HG03196 (cell line): ENCODE measurements around the gene SLC2A5.
A peak's percentile ranks its signal among the peaks of the same experiment; 100 is the strongest.
"Not testable (repeated sequence)": the region's sequence is repeated elsewhere in the genome, so short reads cannot be mapped to it uniquely, and the experiment has no call there.

Source experiments
- ATAC-seq: cut with Tn5 transposase; IDR thresholded peaks from one replicate; pipeline ENCODE4 v1.9.1; 2021; ENCODE audit not compliant: unreplicated experiment

Gene SLC2A5

DNA sequence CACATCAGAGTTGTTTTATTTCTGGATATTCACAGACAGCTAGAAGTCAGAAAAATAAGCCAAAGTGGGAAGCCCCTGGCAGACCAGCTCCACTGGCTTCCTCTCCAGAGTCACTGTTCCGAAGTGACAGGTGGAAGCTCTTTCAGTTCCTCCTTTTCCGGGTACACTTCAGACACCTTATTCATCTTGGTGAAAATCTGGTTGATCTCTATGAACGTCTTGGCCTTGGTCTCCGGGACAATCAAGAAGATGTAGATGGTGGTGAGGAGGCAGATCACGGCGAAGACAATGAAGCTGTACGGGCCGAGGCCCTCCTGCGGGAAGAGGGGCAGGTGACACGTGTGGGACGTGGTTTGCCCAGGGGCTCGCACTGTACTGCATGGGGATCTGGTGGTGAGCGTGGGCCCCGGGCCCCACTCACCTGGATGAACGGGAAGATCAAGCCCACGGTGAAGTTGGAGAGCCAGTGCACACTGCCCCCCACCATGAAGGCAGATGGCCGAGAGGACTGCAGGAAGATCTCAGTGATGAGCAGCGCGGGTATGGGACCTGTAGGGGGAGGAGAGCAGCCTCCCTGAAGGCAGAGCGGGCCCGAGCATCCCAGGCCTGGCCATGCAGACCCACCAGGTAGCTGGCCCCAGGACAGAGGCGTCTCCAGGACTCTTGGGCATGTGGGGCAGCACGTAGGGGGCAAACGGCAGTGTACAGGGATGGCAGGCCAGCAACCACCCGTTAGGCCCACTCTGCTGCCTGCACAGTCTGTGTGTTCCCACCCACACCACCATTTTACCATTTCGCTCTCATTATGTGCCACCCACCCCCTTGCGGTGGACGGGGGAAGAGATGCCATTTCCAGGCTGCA is 31.7 kb downstream of the SLC2A5 start:
- no peak for ATAC-seq

DNA sequence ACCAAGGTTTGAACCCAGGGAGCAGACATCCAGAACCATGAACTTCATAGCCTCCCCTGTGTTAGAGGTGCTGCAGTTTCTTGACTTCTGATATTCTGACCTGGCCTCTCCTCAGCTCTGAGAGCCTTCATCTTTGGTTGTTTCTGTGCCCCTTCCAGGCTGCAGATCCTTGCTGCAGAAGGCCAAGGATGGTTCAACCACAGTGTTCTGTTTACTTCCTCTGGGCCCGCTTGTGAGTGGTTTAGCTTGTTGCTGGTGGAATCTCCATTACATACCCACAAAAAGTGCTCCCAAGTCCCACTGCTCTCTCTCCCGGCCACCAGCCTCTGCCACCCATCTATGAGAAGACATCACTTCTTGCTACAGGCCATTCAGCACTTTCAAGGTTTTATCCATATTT is 34.2 kb downstream of the SLC2A5 start:
- ATAC-seq, result no peak

GRCh38 chr1:9033363-9033762 is 36.1 kb downstream of the SLC2A5 start:
- ATAC-seq, result no peak

DNA sequence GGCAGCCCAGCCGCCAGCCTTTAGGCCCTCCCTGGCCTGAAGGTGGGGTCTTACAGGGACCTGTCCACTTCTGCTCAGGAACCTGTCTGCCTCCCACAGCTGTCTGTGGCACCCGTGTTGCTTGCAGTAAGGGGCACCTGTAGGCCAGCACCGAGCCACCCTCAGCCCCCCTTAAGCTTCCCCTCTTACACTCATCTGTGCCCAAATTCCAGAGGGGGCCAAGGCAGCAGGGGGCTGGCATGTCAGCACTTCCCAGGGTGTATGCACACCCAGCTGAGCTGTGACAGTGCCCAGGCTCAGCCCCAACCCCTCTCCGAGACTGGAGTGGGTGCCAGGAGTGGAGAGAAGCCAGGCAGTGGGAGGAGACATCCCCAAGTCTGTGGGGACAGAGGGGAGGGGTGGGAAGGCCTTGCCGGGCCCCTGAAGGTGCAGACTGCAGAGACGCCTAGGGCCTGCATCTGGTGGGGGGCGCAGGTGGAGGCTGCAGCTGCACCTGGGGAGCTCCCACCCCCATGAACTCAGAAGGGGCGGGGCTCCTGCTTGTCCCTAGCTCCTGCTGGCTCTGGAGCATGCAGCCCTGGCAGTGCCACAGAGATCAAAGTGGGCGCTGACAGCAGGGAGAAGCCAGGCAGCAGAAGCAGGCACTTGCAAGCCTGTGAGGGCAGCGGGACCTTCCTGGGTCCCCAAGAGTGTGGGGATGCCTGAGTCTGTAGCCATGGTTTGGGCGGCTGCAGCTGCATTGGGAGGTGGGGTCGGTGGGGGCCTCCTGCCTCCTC is 37.8 kb downstream of the SLC2A5 start:
- no peak for ATAC-seq

DNA sequence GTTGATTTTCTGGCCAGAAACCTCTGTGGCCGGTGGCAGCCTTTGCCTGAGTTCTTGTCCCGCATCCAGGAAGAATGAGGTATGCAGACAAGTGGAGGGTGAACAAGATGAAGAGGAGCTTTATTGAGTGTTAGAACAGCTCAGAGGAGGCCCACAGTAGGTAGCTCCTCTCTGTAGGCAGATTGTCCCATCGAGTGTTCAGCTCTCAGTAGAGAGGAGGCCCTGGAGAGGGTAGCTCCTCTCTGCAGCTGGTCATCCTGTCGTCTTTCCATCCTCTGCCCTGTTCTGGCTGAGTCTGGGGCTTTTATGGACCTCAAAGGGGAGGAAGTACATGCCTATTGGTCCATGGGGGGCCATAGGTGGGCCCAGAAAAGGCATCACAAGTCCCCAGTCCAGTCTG is 38.4 kb downstream of the SLC2A5 start:
- not testable (repeated sequence) for ATAC-seq

DNA sequence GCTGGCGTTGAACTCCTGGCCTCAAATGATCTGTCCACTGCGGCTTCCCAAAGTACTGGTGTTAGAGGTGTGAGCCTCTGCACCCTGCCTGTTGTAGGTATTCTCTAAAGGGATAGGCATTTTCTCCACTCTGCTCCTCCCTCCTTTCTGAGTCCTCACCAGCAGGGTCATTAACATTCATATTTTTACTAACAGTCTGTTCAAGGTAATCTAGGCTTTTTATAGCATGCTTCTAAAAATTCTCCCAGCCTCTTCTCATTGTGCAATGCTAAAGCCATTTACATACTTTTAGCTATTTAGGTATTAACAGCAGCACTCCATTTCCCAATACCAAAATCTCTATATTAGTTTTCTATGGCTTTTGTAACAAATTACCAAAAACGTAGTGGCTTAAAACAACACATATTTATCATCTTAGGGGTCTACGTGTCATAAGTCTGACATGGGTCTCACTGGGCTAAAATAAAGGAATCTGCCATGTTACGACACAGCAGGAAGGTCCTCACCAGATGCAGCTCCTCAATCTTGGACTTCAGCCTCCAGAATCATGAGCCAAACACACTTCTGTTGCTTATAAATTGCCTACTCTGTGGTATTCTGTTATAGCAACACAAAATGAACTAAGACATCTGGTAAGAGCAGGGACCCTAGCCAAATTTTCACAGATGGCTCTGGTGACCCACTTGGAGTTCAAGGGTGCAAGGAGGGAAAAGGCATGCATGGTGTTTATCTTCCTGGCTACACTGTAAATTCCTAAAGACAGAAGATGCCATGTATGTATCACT is 40.3 kb downstream of the SLC2A5 start:
- ATAC-seq, result no peak

DNA sequence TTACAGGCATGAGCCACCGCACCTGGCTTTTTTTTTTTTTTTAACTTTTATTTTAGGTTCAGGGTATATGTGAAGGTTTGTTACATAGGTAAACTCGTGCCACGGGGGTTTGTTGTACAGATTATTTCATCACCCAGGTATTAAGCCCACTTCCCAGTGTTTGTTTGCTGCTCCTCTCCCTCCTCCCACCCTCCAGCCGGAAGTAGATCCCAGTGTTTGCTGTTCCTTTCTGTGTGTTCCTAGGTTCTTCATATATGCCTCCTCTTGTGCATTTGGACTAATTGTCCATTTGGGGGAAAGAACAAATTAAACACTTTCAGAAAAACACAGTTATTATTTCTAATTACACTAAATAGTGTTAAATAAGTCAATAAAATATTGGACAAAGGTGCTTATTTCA is 42.1 kb downstream of the SLC2A5 start:
- ATAC-seq, result no peak

- ATAC-seq, result no peak
Measured at GRCh38 chr1:9025449-9025848, 44.0 kb downstream of the SLC2A5 start.

DNA sequence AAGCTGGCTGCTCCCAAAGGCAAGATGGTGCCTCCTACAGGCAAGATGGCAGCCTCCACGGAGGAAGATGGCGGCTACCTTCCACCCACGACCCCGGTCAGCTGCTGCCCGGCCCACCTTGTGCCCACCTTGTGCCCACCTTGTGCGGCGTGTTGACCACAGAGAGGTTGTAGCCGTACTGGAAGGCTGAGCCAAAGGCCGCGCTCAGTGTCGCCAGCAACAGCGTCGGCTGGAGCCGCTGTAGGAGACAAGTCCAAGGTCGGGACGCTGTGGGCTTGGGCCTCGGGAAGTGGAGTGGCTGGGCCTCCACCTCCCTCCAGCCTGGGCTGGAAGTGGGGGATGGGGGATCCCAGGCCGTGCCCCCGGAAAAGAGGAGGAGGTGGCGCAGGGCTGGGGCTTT is 44.6 kb downstream of the SLC2A5 start:
- no peak for ATAC-seq

DNA sequence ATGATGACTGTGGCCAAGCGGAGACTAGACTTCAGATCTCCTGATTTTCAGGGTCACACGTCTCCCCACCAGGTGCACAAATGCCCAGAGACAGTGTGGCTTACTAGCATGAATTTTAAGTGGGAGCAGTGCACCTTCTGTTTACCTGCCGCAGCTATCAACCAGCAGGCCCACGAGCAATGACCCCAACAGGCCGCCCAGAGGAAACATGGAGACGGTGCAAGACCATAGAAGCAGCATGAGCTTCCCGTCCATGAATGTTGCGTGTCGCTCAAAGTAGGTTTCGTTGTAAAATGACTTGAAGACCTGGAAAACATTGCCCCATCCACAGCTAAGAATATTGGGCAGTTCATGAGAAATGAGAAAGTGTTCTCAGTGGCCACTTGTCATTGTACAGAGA is 46.7 kb downstream of the SLC2A5 start:
- ATAC-seq, result no peak

GRCh38 chr1:9022026-9022738 is 47.3 kb downstream of the SLC2A5 start:
- ATAC-seq, result not testable (repeated sequence)

- ATAC-seq, result no peak
Measured at GRCh38 chr1:9020305-9020704, 49.1 kb downstream of the SLC2A5 start.

DNA sequence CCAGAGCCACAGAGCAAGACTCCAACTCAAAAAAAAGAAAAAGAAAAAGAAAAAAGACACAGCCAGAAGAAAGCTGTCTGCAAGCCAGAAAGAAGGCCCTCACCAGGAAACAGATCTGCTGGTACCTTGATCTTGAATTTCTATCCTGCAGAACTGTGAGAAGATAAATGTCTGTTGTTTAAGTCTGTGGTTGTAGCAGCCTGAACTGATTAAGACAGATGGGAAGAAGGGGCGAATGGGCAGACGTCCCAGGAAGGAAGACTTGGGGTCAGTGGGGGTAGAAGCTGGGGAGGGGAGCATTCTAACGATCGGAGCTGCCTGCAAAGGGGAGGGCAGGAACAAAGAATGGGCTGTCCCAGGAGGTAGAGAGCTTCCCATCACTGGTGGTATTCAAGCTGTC is 49.5 kb downstream of the SLC2A5 start:
- no peak for ATAC-seq

DNA sequence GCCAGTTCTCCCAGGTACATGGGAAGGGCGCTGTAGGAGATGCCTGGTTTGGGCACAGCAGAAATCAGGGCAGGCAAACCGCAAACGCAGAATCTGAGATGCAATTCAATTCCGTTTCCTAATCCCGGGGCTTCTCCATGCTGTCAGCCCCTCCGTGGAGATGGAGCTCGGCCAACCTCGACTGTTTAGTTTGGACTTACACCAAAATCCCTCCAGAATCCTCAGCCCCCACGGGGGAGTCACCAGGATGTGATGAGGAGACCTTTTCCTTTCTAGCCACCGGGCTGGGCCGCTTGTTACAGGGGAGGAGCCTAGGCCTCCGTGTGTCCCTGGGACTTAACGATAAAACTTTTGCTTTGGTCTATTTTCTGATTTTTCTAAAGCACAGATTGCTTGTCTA is 51.1 kb downstream of the SLC2A5 start:
- no peak for ATAC-seq

DNA sequence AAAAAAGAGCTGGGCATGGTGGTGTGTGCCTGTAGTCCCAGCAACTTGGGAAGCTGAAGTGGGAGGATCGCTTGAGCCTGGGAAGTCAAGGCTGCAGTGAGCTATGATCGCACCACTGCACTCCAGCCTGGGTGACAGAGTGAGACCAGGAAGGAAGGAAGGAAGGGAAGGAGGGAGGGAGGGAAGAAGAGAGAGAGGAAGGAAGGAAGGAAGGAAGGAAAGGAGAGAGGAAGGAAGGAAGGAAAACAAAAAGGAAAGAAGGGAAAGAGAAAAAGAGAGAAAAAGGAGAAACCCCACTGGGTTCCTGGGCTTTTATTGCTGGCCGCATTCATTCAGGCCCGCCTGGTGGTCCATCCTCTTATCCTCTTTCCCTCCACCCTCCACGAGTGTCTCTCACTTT is 53.0 kb downstream of the SLC2A5 start:
- ATAC-seq, result no peak

DNA sequence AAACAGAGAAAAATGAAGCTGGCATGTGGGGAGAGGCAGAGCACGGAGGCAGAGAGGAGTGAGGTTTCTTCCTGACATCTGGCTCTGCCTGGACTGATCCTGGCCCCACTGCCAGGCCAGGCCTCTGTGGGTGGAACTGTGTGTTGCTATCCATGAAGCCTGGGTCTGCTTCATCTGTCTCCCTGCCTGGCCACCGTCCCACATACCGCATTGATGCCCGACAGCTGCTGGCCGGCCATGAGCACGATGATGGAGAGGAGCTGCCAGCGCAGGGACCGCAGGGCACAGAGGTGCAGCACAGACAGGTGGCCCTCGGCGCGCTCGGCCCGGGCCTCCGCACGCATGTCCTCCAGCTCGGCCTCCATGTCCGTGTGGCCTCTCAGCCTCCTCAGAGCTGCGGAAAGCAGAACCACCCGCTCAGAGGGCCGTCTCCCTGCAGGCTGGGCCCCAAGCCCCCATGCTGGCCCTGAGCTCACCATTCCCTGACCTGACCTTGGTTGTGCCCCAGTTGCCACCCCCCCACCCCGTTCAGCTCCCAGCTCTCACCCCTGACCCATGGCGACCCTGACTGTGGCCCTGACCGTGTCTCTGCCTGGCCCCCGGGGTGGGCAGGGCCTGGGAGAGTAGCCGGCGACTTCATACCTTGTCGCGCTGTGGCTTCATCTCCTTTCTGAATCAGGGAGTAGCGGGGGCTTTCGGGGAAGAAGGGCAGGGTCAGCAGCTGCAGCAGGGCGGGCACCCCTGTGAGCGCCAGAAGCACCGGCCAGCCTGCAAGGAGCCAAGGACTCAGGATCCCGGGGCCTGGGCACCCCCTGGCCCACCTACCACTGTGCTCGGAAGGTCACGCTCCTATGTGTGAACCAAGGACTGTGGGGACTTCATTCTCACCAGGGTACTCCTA is 54.7 kb downstream of the SLC2A5 start:
- ATAC-seq, result no peak

DNA sequence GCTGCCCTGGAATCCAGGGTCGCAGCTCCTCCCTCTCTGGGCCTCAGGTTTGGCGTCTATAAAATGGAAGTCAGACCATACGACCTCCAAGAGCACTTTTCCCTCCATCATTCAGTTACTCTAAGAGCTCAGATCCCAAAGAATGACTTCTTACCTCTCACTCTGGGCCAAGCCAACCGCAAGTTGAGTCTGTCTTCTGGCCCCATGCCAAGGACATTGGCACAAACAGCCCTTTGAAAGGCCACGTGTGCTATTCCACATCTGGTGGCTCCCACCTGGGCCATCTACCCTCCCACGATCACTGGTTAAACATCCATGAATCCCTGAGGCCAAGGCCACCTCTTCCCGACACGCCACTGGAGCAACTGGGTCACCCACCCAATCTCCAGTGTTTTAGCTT is 55.6 kb downstream of the SLC2A5 start:
- ATAC-seq, result no peak

DNA sequence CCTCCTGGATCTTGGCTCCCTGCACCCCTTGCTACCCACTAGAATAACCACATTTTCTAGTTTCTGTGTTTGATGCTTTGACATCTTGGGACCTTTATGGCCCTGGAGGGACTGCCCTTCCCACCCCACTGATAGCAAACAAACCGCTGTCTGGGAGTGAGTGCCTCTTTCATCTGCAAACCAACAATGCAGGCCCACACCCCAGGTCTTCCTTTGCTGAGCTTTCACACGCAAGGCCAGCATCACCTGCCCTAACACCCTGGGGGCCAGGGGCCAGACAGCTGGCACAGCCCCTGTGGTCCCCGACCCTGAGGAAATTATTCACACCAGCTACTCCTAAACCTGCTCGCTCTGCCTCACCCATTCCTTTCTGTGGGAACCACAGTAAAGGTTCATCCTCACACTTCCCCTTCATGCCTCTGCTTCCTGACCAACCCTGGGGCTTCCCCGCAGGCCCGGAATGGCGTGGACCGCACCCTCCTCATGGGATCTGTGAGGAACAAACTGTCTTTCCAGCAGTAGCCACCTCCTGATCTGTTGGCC is 58.6 kb downstream of the SLC2A5 start:
- peak; percentile 58 for ATAC-seq
